Retina (tissue), 1 donor: ENCODE data around the gene MRPS9.

Experiments used
- DNase-seq: peaks from one replicate; pipeline ENCODE4 v3.0.0-alpha.2; 2016

MRPS9 gene

DNA sequence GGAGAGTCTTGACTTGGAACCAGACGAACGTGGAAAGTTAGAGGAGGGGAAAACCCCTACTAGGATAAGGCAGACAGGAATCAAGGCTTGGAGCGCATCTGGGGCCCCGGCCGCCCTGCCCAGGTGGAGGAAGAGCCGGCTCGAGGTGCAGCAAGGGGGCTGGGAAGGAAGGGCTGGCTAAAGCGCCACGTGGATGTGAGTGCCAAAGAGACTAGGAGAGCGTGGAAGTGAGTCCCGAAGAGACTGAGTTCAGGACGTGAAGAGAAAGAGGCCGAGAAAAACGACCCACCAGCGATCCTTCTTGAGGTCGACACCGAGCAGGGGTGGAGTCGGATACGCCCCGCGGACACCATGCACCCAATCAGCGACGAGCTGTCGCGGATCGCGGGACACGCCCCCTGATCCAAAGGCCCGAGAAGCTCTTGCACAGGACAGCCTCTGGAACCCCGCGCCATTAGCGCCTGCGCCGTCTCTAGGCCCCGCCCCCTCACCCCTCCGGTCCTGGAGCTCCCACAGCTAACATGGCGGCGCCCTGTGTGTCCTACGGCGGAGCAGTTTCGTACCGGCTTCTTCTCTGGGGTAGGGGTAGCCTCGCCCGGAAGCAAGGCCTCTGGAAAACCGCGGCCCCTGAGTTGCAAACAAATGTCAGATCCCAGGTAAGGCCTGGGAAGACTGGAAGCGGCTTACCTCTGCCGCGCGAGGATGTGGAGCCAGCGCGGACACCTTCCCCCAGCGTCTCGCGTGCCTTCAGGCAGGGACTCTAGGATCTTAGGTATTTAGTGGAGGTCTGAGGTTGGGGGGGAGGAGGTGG is at the start of gene MRPS9:
Gene MRPS9, plus strand, starts transcription at position 498 of the 811 bp plus-strand sequence. Its CDS starts 24 bp downstream, at position 522.
- DNase-seq, result peak; percentile 97

- DNase-seq, result no peak
Measured at GRCh38 chr2:105005181-105005951, 32.5 kb upstream of the MRPS9 start.

DNA sequence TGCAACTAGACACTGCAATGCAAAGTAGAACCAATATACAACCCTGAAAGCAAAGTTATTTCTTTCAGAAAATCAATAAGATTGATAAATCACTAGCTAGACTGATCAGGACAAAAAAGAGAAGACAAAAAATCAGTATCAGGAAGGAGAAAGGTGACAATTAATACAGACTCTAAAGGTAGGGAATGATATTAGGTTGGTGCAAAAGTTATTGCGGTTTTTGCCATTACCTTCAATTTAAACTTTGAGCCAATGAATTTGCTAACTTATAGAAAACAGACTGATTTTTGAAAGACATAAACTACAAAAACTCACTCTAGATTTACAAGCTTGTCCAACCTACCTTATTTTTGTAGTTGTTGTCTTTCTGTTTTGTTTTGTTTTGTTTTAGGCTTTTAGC is 30.5 kb upstream of the MRPS9 start:
- no peak for DNase-seq

- no peak for DNase-seq
Measured at GRCh38 chr2:105032476-105032875, 5.4 kb upstream of the MRPS9 start.

DNA sequence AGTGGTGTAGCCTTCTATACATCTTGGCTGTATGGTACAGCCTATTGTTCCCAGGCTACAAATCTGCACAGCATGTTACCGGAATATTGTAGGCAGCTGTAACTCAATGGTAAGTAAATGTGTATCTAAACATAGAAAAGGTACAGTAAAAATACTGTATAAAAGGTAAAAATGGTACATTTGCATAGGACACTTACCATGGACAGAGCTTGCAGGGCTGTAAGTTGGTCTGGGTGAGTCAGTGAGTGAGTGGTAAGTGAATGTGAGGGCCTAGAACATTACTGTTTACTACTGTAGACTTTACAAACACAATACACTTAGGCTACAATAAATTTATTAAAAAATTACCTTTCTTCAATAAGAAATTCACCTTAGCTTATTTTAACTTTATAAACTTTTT is 3.7 kb upstream of the MRPS9 start:
- no peak for DNase-seq

GRCh38 chr2:105038383-105039061 is 653 bp downstream of the MRPS9 start:
- DNase-seq, result no peak

- DNase-seq, result no peak
Measured at GRCh38 chr2:105039559-105039958, 1.7 kb downstream of the MRPS9 start.

- no peak for DNase-seq
Measured at GRCh38 chr2:105042189-105042588, 4.3 kb downstream of the MRPS9 start.

GRCh38 chr2:105052773-105053172 is 14.9 kb downstream of the MRPS9 start:
- DNase-seq, result no peak

DNA sequence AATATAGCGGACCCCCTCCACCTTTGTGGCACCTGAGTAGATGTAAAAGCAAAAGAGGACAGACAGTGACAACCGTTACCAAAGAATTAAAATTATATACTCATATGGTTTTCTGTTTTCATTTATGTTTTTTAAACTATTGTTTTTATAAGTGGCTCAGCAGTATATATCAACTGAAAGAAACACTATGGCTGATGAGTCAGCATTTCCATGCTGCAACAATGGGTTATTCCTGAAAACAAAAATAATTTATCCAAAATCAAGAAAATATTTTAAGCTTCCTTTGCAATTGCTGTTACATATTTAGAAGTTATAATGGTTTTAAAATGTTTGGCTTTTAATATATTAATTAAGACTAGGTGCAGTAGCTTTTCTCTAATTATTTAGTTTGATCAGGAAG is 17.7 kb downstream of the MRPS9 start:
- no peak for DNase-seq

GRCh38 chr2:105056245-105056644 is 18.4 kb downstream of the MRPS9 start:
- no peak for DNase-seq

DNA sequence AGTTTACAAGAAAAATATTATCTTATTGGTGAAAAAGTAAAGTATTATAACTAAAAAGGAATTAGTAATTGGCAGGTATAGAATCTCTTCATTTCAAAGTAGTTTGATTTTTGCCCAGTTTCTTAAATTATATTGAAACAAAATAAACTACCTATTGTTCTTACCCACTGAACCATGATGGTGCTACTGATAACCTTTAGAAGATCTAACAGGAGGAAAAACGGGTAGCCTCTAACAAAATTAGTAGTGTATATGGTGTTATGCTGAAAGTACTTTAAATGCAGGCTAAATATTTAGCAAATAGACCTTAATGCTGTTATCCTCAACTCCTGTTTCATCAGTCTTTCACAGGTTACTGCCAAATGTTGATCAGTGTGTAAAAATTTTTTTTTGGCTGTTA is 19.1 kb downstream of the MRPS9 start:
- DNase-seq, result no peak

- no peak for DNase-seq
Measured at GRCh38 chr2:105061560-105061959, 23.7 kb downstream of the MRPS9 start.

DNA sequence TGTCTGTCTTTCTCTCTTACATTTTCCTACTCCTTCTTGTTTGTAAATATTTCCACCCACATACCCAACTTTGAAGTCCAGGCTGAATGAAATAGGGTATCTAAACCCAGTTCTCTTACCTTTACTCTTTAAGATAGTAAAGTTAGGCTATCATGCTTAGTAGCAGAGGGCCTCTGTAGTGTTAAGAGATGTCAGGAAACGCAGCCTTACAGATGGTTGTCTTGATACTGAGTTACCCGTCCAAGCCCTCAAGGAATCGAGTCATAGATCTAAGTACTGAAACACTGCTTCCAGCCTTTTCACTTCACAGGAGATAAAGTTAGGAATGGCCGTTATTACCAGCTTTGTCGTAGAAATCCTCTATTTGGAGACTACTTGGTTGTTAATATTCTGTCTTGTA is 24.3 kb downstream of the MRPS9 start:
- no peak for DNase-seq

DNA sequence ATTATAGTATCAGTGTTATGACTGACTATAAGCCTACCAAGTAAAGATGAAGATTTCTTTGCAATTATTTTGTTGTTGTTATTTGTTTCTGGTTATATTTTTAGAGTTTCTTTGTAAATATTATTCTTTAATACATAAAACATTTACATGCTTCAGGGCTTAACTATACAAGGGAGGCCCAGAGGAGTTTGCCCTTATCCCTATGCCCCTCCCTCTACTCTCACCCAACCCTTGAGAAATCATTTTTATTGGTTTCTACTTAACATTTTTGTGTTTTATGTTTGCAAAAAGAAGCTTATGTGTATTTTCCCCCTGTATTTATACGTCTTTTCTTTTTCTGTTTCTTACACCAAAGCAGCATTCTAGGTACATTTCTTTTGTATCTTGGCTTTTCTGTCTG is 30.5 kb downstream of the MRPS9 start:
- no peak for DNase-seq

DNA sequence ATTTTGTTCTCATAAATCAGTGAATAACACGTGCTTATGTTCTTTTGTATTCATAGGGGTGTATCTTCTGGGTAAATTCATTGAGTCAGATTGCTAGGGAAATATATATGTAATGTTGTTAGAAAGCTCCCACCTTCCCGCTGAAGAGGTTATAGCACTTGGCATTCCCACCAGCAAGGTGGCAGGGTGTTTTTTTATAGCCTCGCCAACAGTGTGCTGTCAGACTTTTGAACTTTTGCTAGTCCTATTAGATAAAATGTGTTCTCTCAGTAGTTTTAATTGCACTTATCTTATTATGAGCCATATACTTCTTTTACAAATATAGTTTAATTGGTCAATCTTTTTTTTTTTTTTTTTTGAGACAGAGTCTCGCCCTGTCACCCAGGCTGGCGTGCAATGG is 31.0 kb downstream of the MRPS9 start:
- DNase-seq, result no peak

DNA sequence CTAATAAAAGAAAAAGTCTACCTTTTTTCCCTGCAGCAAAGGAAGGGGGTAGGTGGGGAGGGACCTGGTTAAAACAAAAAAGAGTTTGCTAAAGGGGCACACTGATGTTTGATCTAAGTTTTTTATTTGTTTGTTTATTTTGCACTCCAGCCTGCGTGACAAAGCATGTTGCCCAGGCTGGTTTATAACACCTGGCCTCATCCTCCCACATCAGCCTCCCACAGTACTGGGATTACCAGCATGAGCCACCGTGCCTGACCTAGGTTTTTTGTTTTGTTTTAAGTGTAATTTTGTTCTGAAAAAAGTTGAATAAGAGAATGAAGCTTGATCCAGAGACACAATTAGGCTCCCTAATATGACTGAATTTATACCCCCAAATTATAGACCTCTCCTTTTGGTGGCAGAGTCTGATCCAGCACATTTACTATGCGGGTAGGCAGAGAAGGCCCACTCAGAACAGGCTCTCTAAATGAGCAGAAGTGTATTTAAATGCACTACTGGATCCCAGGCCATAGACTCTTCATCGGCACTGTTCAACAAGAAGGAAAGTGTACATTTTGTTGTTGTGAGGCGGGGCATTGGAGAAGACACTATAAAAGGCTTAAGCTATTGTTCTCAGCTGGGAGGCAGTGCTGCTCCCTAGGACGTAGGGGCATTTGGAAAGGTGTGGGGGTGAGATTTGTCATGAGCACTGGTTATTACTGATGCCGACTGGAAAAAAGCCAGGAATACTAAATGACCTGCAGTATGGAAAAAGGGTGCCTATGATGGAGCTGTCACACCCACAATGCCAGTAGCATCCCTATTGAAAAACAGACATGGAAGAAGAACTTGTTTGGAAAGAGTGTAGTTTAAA is 32.4 kb downstream of the MRPS9 start:
- no peak for DNase-seq

GRCh38 chr2:105071379-105071778 is 33.5 kb downstream of the MRPS9 start:
- DNase-seq, result no peak

DNA sequence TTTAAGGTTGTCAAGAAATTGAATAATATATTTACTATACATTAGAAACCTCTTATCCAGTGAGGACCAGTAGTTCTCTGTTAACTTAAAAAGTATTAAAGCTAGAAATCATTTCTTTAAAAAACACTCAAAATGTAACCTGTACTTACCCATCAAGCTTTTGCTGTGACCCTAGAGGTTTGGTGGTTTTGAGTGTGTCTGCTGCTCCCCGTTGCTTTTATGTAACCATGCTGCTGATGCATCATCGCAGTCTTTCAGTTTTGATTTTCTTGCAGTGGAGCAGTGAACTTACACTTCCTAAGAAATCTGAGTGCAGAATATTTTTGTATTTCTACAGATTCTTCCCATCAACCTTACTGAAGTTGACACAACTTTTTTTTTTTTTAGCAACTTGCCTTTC is 34.2 kb downstream of the MRPS9 start:
- no peak for DNase-seq

DNA sequence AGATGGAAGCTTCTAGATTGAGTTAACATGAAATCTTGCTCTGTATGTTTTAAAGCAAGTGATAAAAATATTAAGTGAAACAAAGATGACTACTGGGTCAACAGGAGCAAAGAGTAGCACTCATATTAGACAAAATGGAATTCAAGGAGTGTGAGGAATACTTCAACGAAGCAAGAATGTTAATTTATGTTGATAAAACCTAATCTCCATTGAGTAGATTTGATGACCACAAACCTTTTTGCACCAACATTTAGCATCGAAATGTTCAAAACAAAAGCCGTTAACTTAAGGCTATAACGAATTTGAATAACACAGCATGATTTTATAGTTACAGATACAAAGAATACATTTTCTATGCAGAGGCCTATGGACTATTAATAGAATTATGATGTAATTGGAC is 35.7 kb downstream of the MRPS9 start:
- no peak for DNase-seq

GRCh38 chr2:105076121-105076520 is 38.3 kb downstream of the MRPS9 start:
- no peak for DNase-seq

DNA sequence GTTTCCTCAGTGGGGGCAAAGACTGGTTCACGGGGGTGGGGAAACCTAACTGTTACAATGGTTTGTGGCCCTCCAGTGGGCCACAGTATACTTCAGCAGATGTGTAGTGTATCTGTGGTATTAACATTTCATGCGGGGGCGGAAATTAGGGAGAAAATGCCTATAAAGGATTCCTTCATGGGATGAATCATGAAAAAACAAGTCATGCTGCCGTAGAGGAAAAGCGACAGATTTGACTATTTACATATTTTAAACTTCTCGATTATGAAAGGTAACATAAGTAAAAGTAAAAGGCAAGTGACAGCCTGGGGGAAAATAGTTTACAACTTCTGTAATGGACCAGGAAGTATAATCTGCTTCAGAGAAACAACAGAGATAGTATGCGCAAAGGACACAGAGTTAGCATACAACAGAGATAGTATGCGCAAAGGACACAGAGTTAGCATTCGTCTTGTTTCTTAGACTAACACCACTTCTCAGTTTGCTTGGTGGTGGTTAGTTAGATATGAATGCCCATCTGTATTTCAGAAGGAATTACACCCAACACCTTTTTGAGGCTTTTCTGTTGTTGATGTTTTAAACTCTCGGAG is 41.1 kb downstream of the MRPS9 start:
- no peak for DNase-seq
